PFSK-1 (cell line): ENCODE results near the gene KAT5.

ENCODE experiments used
- FOXP2 ChIP-seq: optimal IDR thresholded peaks from 2 replicates; pipeline ENCODE3; 2011; ENCODE audit warnings: borderline replicate concordance, control low read depth, inconsistent platforms; ENCODE audit not compliant: insufficient read depth; ENCODE audit errors: extremely low read length, extremely low read depth
- POLR2AphosphoS5 ChIP-seq: IDR thresholded peaks from 2 replicates; pipeline ENCODE4 v1.6.1; 2012; ENCODE audit warnings: low read depth, mild to moderate bottlenecking, control low read depth, low read length, moderate library complexity
- SIN3A ChIP-seq: IDR thresholded peaks from 2 replicates; pipeline ENCODE4 v1.6.1; 2012; ENCODE audit warnings: mild to moderate bottlenecking, low read length, moderate library complexity, borderline replicate concordance; ENCODE audit not compliant: insufficient read depth
- TAF1 ChIP-seq: IDR thresholded peaks from 2 replicates; pipeline ENCODE4 v1.6.1; 2012; ENCODE audit warnings: low read length, control low read depth, borderline replicate concordance; ENCODE audit not compliant: insufficient read depth
- TF ChIP-seq, protein P1 (sequence below), 2 experiments: IDR thresholded peaks; 2 replicates each; pipeline versions ENCODE4 v1.6.1 to v1.8.0; 2011 to 2012; ENCODE audit warnings: low read depth in 2 of 2, low read length in 2 of 2, control low read depth in 1 of 2, inconsistent platforms in 1 of 2, mild to moderate bottlenecking in 1 of 2, moderate library complexity in 1 of 2; ENCODE audit not compliant: insufficient read depth in 1 of 2

Gene KAT5

DNA sequence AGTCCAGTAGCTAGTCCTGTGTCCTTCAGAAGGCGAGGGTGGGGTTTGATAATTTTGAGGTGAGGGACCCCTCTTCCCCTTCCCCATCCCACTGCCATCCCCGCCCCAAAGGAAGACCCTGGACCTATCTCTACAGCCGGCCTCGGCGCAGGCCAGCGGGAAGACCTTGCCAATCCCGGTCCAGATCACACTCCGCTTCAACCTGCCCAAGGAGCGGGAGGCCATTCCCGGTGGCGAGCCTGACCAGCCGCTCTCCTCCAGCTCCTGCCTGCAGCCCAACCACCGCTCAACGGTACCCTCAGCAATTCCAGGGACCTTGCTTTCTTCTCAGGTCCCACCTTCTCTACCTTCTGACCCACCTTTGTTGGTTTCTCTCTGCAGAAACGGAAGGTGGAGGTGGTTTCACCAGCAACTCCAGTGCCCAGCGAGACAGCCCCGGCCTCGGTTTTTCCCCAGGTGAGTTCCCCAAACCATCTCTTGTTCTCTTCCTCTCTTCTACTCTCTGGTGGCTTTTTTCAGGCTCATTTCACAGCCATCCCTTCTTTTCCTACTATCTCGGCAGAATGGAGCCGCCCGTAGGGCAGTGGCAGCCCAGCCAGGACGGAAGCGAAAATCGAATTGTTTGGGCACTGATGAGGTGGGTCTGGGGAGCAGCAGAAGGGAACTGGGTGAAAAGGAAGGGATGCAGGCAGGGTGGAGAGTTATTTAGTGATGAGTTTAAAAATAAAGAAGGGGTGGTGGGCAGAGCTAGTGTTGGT is 1.3 kb downstream of the KAT5 start:
- TF ChIP-seq SIN3A (no peak), TAF1 (no peak), FOXP2 (no peak), POLR2AphosphoS5 (no peak; the same call in 1 of the 2 replicates)
- TF ChIP-seq, protein P1, sequence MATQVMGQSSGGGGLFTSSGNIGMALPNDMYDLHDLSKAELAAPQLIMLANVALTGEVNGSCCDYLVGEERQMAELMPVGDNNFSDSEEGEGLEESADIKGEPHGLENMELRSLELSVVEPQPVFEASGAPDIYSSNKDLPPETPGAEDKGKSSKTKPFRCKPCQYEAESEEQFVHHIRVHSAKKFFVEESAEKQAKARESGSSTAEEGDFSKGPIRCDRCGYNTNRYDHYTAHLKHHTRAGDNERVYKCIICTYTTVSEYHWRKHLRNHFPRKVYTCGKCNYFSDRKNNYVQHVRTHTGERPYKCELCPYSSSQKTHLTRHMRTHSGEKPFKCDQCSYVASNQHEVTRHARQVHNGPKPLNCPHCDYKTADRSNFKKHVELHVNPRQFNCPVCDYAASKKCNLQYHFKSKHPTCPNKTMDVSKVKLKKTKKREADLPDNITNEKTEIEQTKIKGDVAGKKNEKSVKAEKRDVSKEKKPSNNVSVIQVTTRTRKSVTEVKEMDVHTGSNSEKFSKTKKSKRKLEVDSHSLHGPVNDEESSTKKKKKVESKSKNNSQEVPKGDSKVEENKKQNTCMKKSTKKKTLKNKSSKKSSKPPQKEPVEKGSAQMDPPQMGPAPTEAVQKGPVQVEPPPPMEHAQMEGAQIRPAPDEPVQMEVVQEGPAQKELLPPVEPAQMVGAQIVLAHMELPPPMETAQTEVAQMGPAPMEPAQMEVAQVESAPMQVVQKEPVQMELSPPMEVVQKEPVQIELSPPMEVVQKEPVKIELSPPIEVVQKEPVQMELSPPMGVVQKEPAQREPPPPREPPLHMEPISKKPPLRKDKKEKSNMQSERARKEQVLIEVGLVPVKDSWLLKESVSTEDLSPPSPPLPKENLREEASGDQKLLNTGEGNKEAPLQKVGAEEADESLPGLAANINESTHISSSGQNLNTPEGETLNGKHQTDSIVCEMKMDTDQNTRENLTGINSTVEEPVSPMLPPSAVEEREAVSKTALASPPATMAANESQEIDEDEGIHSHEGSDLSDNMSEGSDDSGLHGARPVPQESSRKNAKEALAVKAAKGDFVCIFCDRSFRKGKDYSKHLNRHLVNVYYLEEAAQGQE (IDR thresholded peaks at IDR 0.05; ENCODE audit: insufficient read depth in 1 of 2, low read depth in 2 of 2, low read length in 2 of 2): no peak

GRCh38 chr11:65714433-65714832 is 2.4 kb downstream of the KAT5 start:
- TF ChIP-seq, protein P1 (IDR thresholded peaks at IDR 0.05; ENCODE audit: insufficient read depth in 1 of 2, low read depth in 2 of 2, low read length in 2 of 2): no peak
- no peak for TF ChIP-seq SIN3A
- TF ChIP-seq POLR2AphosphoS5: no peak
- TF ChIP-seq TAF1: no peak
- TF ChIP-seq FOXP2: no peak

DNA sequence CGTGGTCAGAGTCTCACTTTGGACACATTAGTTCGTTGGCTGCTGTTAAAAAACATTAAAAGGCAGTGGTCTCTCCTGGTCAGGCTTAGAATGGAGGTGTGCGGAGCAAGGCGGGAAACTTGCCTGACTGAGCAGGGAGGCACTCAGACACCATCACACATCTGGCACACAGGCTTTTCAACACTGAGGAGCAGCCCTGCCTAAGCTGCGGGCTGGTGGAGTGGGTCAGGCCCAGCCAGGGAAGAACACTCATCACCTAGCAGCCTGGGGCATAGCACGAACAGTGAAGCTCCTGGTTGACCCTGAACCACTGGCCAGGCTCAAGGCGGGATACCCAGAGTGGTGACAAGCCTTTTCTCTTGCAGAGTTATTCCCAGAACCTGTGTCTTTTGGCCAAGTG is 4.2 kb downstream of the KAT5 start:
- TF ChIP-seq POLR2AphosphoS5 (0 out of 2 replicates have a peak, but pooled peaks have one; percentile 45), FOXP2 (no peak), TAF1 (no peak)

DNA sequence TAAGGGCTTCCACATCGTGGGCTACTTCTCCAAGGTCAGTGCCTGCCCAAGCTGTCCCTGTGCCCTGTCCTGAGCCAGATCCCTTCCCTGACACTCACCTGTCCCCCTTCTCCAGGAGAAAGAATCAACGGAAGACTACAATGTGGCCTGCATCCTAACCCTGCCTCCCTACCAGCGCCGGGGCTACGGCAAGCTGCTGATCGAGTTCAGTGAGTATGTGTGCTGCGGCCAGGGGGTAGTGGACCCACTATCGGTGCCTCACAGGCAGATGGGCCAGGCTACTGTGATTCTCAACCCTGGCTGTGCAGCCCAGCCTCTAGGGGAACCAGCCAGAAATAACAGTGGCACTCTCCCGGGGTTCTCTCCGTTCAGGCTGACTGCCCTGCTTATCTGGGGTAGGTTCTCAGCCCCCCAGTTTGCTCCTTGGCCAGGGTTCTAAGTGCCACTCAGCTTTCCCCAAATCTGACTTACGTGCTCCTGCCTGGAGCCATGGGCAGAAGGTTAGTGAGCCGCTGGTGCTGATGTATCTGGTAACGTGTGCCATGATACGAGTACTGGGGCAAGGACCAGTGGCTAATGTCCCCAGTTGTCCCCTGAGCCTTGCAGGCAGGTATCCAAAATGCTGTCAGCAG is 4.8 kb downstream of the KAT5 start:
- no peak for TF ChIP-seq POLR2AphosphoS5
- TF ChIP-seq, protein P1 (IDR thresholded peaks at IDR 0.05; ENCODE audit: insufficient read depth in 1 of 2, low read depth in 2 of 2, low read length in 2 of 2): no peak
- TF ChIP-seq TAF1: no peak
- no peak for TF ChIP-seq FOXP2
- TF ChIP-seq SIN3A: no peak

- no peak for TF ChIP-seq FOXP2
- TF ChIP-seq POLR2AphosphoS5: no peak
- no peak for TF ChIP-seq TAF1
- TF ChIP-seq, protein P1 (IDR thresholded peaks at IDR 0.05; ENCODE audit: insufficient read depth in 1 of 2, low read depth in 2 of 2, low read length in 2 of 2): no peak
- no peak for TF ChIP-seq SIN3A
Measured at GRCh38 chr11:65717906-65718305, 5.9 kb downstream of the KAT5 start.
